K562 (cell line): ENCODE results near the gene CACNA1I. TPM values are rescaled to one million over a fixed set of nuclear protein-coding genes. Genes with fewer than 3 reads are reported as not detected.

ENCODE experiments used
- ATAC-seq: fragments of 200-7000 bp; cut with Tn5 transposase; 3 replicates; pipeline ENCODE4 v1.9.1; 2020; ENCODE audit warnings: moderate library complexity
- BruUV-seq: library from RNA; stranded (reverse); fragments of 400-500 nt; replicated peaks from 2 replicates; lab custom pipeline; 2021; lab: Mats Ljungman, UMichigan
- CTCF ChIA-PET: fragments of 300-600 bp; formaldehyde crosslinking; extraction: SDS; loops from one replicate; lab custom pipeline; 2021; ENCODE audit warnings: low intra/inter-chr PET ratio; lab: Yijun Ruan, JAX
- POLR2A ChIA-PET: fragments of 300-600, 350-650 bp; sonication (Branson Sonifier 250); formaldehyde crosslinking; extraction: SDS; loops from one replicate; lab custom pipeline; 2021; ENCODE audit warnings: antibody characterized with exemption, inconsistent platforms; lab: Yijun Ruan, JAX
- DNase-seq, 4 experiments: peaks; one replicate each; pipeline versions ENCODE4 v3.0.0 to v3.0.0-alpha.2; 2011 to 2018; ENCODE audit warnings: low spot score in 3 of 4, mixed read lengths in 3 of 4; ENCODE audit errors: extremely low read depth in 1 of 4
- FAIRE-seq: peaks from 2 replicates; lab custom pipeline; 2011; peaks lifted over from hg19 to GRCh38; lab: Jason Lieb, UNC
- H2AFZ ChIP-seq: 2 replicates; pipeline ENCODE4 v1.6.0; 2011; ENCODE audit warnings: low read depth, low read length, control low read depth, inconsistent platforms
- H3K27ac ChIP-seq: fragments of 200-600 bp; 3 replicates; pipeline ENCODE4 v1.8.0; 2011; ENCODE audit warnings: low read depth, mild to moderate bottlenecking, control low read depth, inconsistent platforms, low read length, moderate library complexity, mixed read lengths; ENCODE audit errors: extremely low read depth
- H3K27me3 ChIP-seq, 2 experiments: fragments of 300-600 bp in 1 of 2; 2 replicates in 1 of 2; 3 replicates in 1 of 2; pipeline versions ENCODE4 v1.6.0 to v1.8.0; 2011; ENCODE audit warnings: inconsistent platforms in 2 of 2, low read length in 2 of 2, mild to moderate bottlenecking in 1 of 2, mixed read lengths in 1 of 2, moderate library complexity in 1 of 2; ENCODE audit not compliant: control insufficient read depth in 2 of 2, insufficient read depth in 2 of 2
- H3K36me3 ChIP-seq: fragments of 300-600 bp; 3 replicates; pipeline ENCODE4 v1.8.0; 2011; ENCODE audit warnings: mild to moderate bottlenecking, low read length, inconsistent platforms; ENCODE audit not compliant: control insufficient read depth, insufficient read depth
- H3K4me1 ChIP-seq, 2 experiments: fragments of 200-600 bp in 1 of 2; replicated peaks in 1 of 2; 2 replicates in 1 of 2; 3 replicates in 1 of 2; pipeline versions ENCODE4 v1.5.1 to v1.8.0; 2011; ENCODE audit warnings: inconsistent platforms in 2 of 2, low read length in 2 of 2, mild to moderate bottlenecking in 1 of 2, mixed read lengths in 1 of 2, moderate library complexity in 1 of 2; ENCODE audit not compliant: control insufficient read depth in 2 of 2, insufficient read depth in 2 of 2
- H3K4me2 ChIP-seq: 2 replicates; pipeline ENCODE4 v1.6.1; 2011; ENCODE audit warnings: low read length, control low read depth, inconsistent platforms, mixed read lengths; ENCODE audit not compliant: insufficient read depth
- H3K4me3 ChIP-seq: fragments of 200-600 bp; sonication (generic), shearing (Covaris generic); 2 replicates; pipeline ENCODE4 v1.5.1; 2016; ENCODE audit warnings: control low read depth, inconsistent platforms
- H3K79me2 ChIP-seq: fragments of 200-600 bp; 3 replicates; pipeline ENCODE4 v1.8.0; 2011; ENCODE audit warnings: low read length, inconsistent platforms; ENCODE audit not compliant: control insufficient read depth, insufficient read depth
- H3K9ac ChIP-seq, 2 experiments: 2 replicates each; pipeline versions ENCODE4 v1.6.0 to v1.6.1; 2011; ENCODE audit warnings: low read depth in 2 of 2, low read length in 2 of 2, control low read depth in 1 of 2, inconsistent platforms in 1 of 2, mild to moderate bottlenecking in 1 of 2, mixed read lengths in 1 of 2; ENCODE audit not compliant: insufficient read depth in 1 of 2
- H3K9me1 ChIP-seq: one replicate; pipeline ENCODE4 v1.6.0; 2011; ENCODE audit warnings: inconsistent platforms, mild to moderate bottlenecking, low read length, moderate library complexity; ENCODE audit not compliant: control insufficient read depth, insufficient read depth
- H3K9me3 ChIP-seq: replicated peaks from 2 replicates; pipeline ENCODE4 v1.5.1; 2011; ENCODE audit warnings: low read depth, low read length, inconsistent platforms; ENCODE audit not compliant: control insufficient read depth, insufficient read depth
- H4K20me1 ChIP-seq: replicated peaks from 2 replicates; pipeline ENCODE4 v1.6.1; 2011; ENCODE audit warnings: low read length, inconsistent platforms, mixed read lengths; ENCODE audit not compliant: control insufficient read depth, insufficient read depth
- CHD1 ChIP-seq: fragments of 200-600 bp; sonication (generic); IDR thresholded peaks from one replicate; pipeline ENCODE4 v1.6.1; 2012; ENCODE audit warnings: mild to moderate bottlenecking, moderate library complexity, low read length, inconsistent platforms
- CTCFL ChIP-seq: IDR thresholded peaks from 2 replicates; pipeline ENCODE4 v1.6.1; 2011; ENCODE audit warnings: borderline replicate concordance, low read depth, mild to moderate bottlenecking, moderate library complexity, low read length; ENCODE audit not compliant: insufficient read depth, poor library complexity, severe bottlenecking
- FOXP1 ChIP-seq: sonication (generic); formaldehyde crosslinking; IDR thresholded peaks from 2 replicates; pipeline ENCODE4 v1.8.0; 2022; ENCODE audit warnings: mild to moderate bottlenecking, missing genetic modification reagents
- GTF2E2 ChIP-seq: fragments of 200-800 bp; sonication (Bioruptor generic); IDR thresholded peaks from 2 replicates; pipeline ENCODE4 v1.6.1; 2016; ENCODE audit warnings: missing genetic modification characterization, missing compliant biosample characterization
- KDM2B ChIP-seq: fragments of 250-450 bp; sonication (Bioruptor Pico); IDR thresholded peaks from 2 replicates; pipeline ENCODE4 v1.8.0; 2021; ENCODE audit warnings: mild to moderate bottlenecking, moderate library complexity
- MTA1 ChIP-seq: fragments of 450-650 bp; IDR thresholded peaks from 2 replicates; pipeline ENCODE4 v1.6.1; 2017; ENCODE audit warnings: borderline replicate concordance
- NFXL1 ChIP-seq: fragments of 450-650 bp; formaldehyde crosslinking; IDR thresholded peaks from 2 replicates; pipeline ENCODE4 v1.4.0; 2021; ENCODE audit warnings: mild to moderate bottlenecking
- NR4A1 ChIP-seq, 2 experiments: fragments of 250-450 bp in 1 of 2; fragments of 450-650 bp in 1 of 2; sonication (Bioruptor Pico) in 1 of 2; IDR thresholded peaks; 2 replicates each; pipeline versions ENCODE4 v1.4.0 to v1.6.1; 2016 to 2020; ENCODE audit warnings: mild to moderate bottlenecking in 2 of 2, missing compliant biosample characterization in 1 of 2, missing genetic modification characterization in 1 of 2, moderate library complexity in 1 of 2
- PTBP1 ChIP-seq: fragments of 200-400 bp; formaldehyde crosslinking; IDR thresholded peaks from 2 replicates; pipeline ENCODE4 v1.6.1; 2017; ENCODE audit warnings: low read depth, low read length
- TEAD4 ChIP-seq, 2 experiments: sonication (generic) in 1 of 2; formaldehyde crosslinking in 1 of 2; IDR thresholded peaks; 2 replicates each; pipeline versions ENCODE4 v1.6.1 to v1.8.0; 2012 to 2022; ENCODE audit warnings: borderline replicate concordance in 1 of 2, inconsistent platforms in 1 of 2, low read length in 1 of 2, mild to moderate bottlenecking in 1 of 2, missing genetic modification reagents in 1 of 2
- ZNF444 ChIP-seq: fragments of 250-450 bp; sonication (Bioruptor Pico); IDR thresholded peaks from 2 replicates; pipeline ENCODE4 v1.4.0; 2020; ENCODE audit warnings: mild to moderate bottlenecking, moderate library complexity
- WGBS: fragments of 100-300 bp; shearing (Covaris generic); methylation state at CpG from one replicate; pipeline ENCODE4 v1.1.6; 2016; ENCODE audit warnings: low coverage, mixed read lengths; ENCODE audit not compliant: insufficient coverage; ENCODE audit errors: missing lambda C conversion rate; 5-methylcytosine and 5-hydroxymethylcytosine counted together
- in situ Hi-C: fragments of 300-500 bp; cut with MboI; formaldehyde crosslinking; loops from 4 replicates; pipeline ENCODE4 v1.15.0; 2018; ENCODE audit warnings: inconsistent platforms, mixed read lengths
- intact Hi-C: fragments of 100-400 bp; cut with micrococcal nuclease; formaldehyde crosslinking; loops from 2 replicates; pipeline ENCODE4 v1.14.2; 2022
- polyA plus RNA-seq, 8 experiments: library from polyadenylated mRNA; depleted of rRNA in 4 of 8; stranded (reverse) in 5 of 8; unstranded in 3 of 8; fragments of >200 nt; fragmentation: Nextera tagmentation in 2 of 8; fragmentation: Illumina TruSeq in 1 of 8; extraction: Ambion mirVana in 2 of 8; extraction: Trizol in 1 of 8; gene quantifications; 2 replicates each; pipeline versions ENCODE4 v1.2.1 to v1.2.3, GENCODE V29; 2011 to 2014; ENCODE audit warnings: inconsistent platforms in 1 of 8, missing spikeins in 1 of 8
- total RNA-seq, 7 experiments: library from RNA; depleted of rRNA in 6 of 7; stranded (reverse); fragments of >200 nt in 6 of 7; fragmentation: Illumina TruSeq in 2 of 7; extraction: Trizol in 2 of 7; gene quantifications; 2 replicates each; pipeline versions ENCODE4 v1.2.1 to v1.2.3, GENCODE V29; 2011 to 2021; ENCODE audit warnings: low replicate concordance in 1 of 7

CACNA1I gene
- total and polyA plus RNA-seq, 9 of the 15 experiments (the other 6 are each of a cell fraction or from before 2014, with no cell fraction given), result 0.01 to 0.79 (median 0.32) TPM; not detected in 1

DNA sequence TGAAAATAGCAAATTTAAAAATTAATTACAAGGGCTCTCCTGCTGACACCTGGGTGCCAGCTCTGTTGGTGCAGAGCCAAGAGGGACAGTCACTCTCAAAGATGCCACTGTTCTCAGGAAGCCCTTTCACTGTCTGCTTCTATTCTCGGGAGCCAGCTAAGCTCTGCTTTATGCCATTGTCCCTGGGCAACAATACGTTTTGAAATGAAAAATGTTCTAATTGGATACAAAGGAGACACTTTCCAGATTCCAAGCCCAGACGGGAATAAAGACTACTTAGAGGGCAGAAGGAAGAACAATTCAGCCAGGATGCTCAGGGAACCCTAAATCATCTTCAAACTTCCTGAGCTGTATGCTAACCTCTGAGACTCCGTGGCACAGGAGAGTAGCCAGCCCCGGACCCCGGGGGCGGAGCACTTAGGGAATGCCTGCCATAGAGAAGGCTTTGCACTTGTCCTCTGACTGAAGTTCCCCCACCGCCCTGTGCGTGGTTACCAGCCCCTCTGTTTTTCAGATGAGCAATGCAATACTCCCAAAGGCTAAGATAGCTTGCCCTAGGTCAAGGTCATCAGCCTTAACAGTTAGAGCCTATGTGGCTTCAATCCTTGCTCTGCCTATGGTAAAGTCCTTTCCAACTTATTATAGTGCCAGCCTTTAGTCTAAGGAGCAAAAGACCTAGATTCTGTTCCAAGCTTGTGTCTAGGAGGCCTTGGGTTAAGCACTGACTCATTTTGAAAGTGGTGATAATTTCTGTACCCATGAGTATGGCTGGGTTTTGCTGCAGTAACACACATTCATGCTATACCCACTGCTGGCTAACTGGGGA is 150.9 kb downstream of the CACNA1I start:
- in situ Hi-C loops, result no loop called here
- WGBS, result 41% methylated on average over 4 of the region's 9 CpGs

More for the DNA sequence above, 150.9 kb downstream of the CACNA1I start:
- Histone ChIP-seq H3K9ac (no peak overlapping the region), H2AFZ (no peak overlapping the region), H3K4me1 (peaks cover 28 to 32% of the 10 kb centered on the region in 2 experiments), H3K4me2 (no peak overlapping the region), H3K27me3 (no peaks in the 10 kb centered on the region), H3K4me3 (no peak overlapping the region), H3K79me2 (no peaks in the 10 kb centered on the region), H3K27ac (no peak overlapping the region), H3K9me1 (no peaks in the 10 kb centered on the region), H3K9me3 (no peaks in the 10 kb centered on the region), H3K36me3 (no peaks in the 10 kb centered on the region), H4K20me1 (no peaks in the 10 kb centered on the region)
- FAIRE-seq, result no peak
- no peak for ATAC-seq
- TF ChIP-seq CTCFL, result no peak
- TF ChIP-seq NR4A1 (CRISPR knock-in tag; IDR thresholded peaks at IDR 0.05), result no peak
- TF ChIP-seq NR4A1 (tag; IDR thresholded peaks at IDR 0.05), result no peak
- no peak for TF ChIP-seq ZNF444
- no peak for TF ChIP-seq PTBP1
- TF ChIP-seq NFXL1 (CRISPR knock-in tag), result no peak
- TF ChIP-seq GTF2E2 (tag), result no peak
- no peak for TF ChIP-seq FOXP1 (CRISPR knock-in tag)
- no peak for TF ChIP-seq CHD1
- TF ChIP-seq KDM2B (CRISPR knock-in tag), result no peak
- no peak for TF ChIP-seq MTA1
- no peak for TF ChIP-seq TEAD4 (IDR thresholded peaks at IDR 0.05; ENCODE audit: low read length)
- TF ChIP-seq TEAD4 (CRISPR knock-in tag; IDR thresholded peaks at IDR 0.05; ENCODE audit: borderline replicate concordance), result no peak
- BruUV-seq, result no TSS peak
- ChIA-PET POLR2A (interaction anchor here (0.8 kb wide), 1 partner anchor 1747 kb away, joined by 3 read pairs; the partner anchor contains the start of gene PHF5A), CTCF (no interaction called here)
- intact Hi-C loops, result no loop called here
- DNase-seq, result no peak
